HG02763 (cell line): ENCODE results near the gene BRSK2.
A peak's percentile ranks its signal among the peaks of the same experiment; 100 is the strongest.

ENCODE experiments used
- ATAC-seq: cut with Tn5 transposase; IDR thresholded peaks from one replicate; pipeline ENCODE4 v1.9.1; 2021; ENCODE audit warnings: mild to moderate bottlenecking, moderate library complexity; ENCODE audit not compliant: unreplicated experiment

BRSK2 gene

GRCh38 chr11:1373536-1374214 is 16.1 kb upstream of the BRSK2 start:
- ATAC-seq, result no peak

GRCh38 chr11:1375161-1375954 is 14.4 kb upstream of the BRSK2 start:
- ATAC-seq, result no peak

- no peak for ATAC-seq
These were observed 13.8 kb upstream of the BRSK2 start for GRCh38 chr11:1375955-1376258.

GRCh38 chr11:1377231-1377780 is 12.4 kb upstream of the BRSK2 start:
- ATAC-seq, result no peak

- ATAC-seq, result no peak
These were observed 7.8 kb upstream of the BRSK2 start for GRCh38 chr11:1381793-1382425.

GRCh38 chr11:1382429-1382828 is 7.3 kb upstream of the BRSK2 start:
- ATAC-seq, result no peak

- peak; percentile 57 for ATAC-seq
These were observed 6.7 kb upstream of the BRSK2 start for GRCh38 chr11:1382831-1383607.

- no peak for ATAC-seq
These were observed 5.3 kb upstream of the BRSK2 start for GRCh38 chr11:1384199-1384970.

GRCh38 chr11:1387521-1387920 is 2.2 kb upstream of the BRSK2 start:
- no peak for ATAC-seq

GRCh38 chr11:1387961-1388762 is 1.6 kb upstream of the BRSK2 start:
- no peak for ATAC-seq

- ATAC-seq, result no peak
These were observed 1.0 kb upstream of the BRSK2 start for GRCh38 chr11:1388763-1389102.

GRCh38 chr11:1389103-1389931 is 417 bp upstream of the BRSK2 start:
- peak; percentile 80 for ATAC-seq

- no peak for ATAC-seq
These were observed 933 bp downstream of the BRSK2 start for GRCh38 chr11:1390569-1391164.

- no peak for ATAC-seq
These were observed 1.7 kb downstream of the BRSK2 start for GRCh38 chr11:1391165-1392075.

GRCh38 chr11:1392111-1392510 is 2.4 kb downstream of the BRSK2 start:
- no peak for ATAC-seq

- no peak for ATAC-seq
These were observed 2.8 kb downstream of the BRSK2 start for GRCh38 chr11:1392561-1392960.

- ATAC-seq, result no peak
These were observed 3.4 kb downstream of the BRSK2 start for GRCh38 chr11:1393038-1393710.
